HEK293 (cell line): ENCODE data around the gene CPNE1.
A peak's percentile ranks its signal among the peaks of the same experiment; 100 is the strongest.

Source experiments
- CTCF ChIA-PET: fragments of 350-600 bp; formaldehyde crosslinking; extraction: SDS; loops from one replicate; lab custom pipeline; 2021; ENCODE audit warnings: antibody characterized with exemption; lab: Yijun Ruan, JAX
- POLR2A ChIA-PET: fragments of 300-600 bp; formaldehyde crosslinking; extraction: SDS; loops from one replicate; lab custom pipeline; 2020; ENCODE audit warnings: antibody characterized with exemption, inconsistent platforms; lab: Yijun Ruan, JAX
- H3K27ac ChIP-seq: fragments of 200-500 bp; sonication (Bioruptor generic); 2 replicates; pipeline ENCODE4 v1.5.1; 2014; ENCODE audit warnings: low read depth, low read length, control low read depth, inconsistent platforms; ENCODE audit errors: extremely low read depth
- H3K36me3 ChIP-seq, 2 experiments: fragments of 200-500 bp in 1 of 2; sonication (Bioruptor generic) in 1 of 2; 1 replicate in 1 of 2; 2 replicates in 1 of 2; pipeline ENCODE4 v1.5.1; 2014 to 2017; ENCODE audit warnings: inconsistent platforms in 2 of 2, low read length in 2 of 2; ENCODE audit not compliant: control insufficient read depth in 2 of 2, insufficient read depth in 1 of 2
- H3K4me1 ChIP-seq: fragments of 200-500 bp; sonication (Bioruptor generic); 2 replicates; pipeline ENCODE4 v1.5.1; 2014; ENCODE audit warnings: mild to moderate bottlenecking, low read length, inconsistent platforms; ENCODE audit not compliant: control insufficient read depth, insufficient read depth
- H3K4me3 ChIP-seq: 2 replicates; pipeline ENCODE4 v1.5.1; 2011; ENCODE audit warnings: low read depth, mild to moderate bottlenecking, control low read depth, low read length, moderate library complexity
- H3K9me3 ChIP-seq: fragments of 200-500 bp; sonication (Bioruptor generic); 2 replicates; pipeline ENCODE4 v1.5.1; 2014; ENCODE audit warnings: low read depth, low read length, inconsistent platforms; ENCODE audit not compliant: control insufficient read depth, insufficient read depth
- GLIS1 ChIP-seq: fragments of 450-650 bp; formaldehyde crosslinking; IDR thresholded peaks from 2 replicates; pipeline ENCODE4 v1.5.1; 2016; ENCODE audit warnings: missing biosample characterization, missing genetic modification characterization
- GLIS2 ChIP-seq: fragments of 450-650 bp; formaldehyde crosslinking; IDR thresholded peaks from 2 replicates; pipeline ENCODE4 v1.5.1; 2016; ENCODE audit warnings: missing biosample characterization, missing genetic modification characterization
- KLF17 ChIP-seq: fragments of 450-650 bp; formaldehyde crosslinking; IDR thresholded peaks from 2 replicates; pipeline ENCODE4 v1.5.1; 2016; ENCODE audit warnings: missing biosample characterization, missing genetic modification characterization
- PRDM1 ChIP-seq: fragments of 450-650 bp; formaldehyde crosslinking; IDR thresholded peaks from 2 replicates; pipeline ENCODE4; 2016; ENCODE audit warnings: missing biosample characterization, missing genetic modification characterization
- SP7 ChIP-seq: fragments of 450-650 bp; formaldehyde crosslinking; IDR thresholded peaks from 2 replicates; pipeline ENCODE4 v1.5.1; 2016; ENCODE audit warnings: missing biosample characterization, missing genetic modification characterization
- ZBTB20 ChIP-seq: fragments of 450-650 bp; formaldehyde crosslinking; IDR thresholded peaks from 2 replicates; pipeline ENCODE4 v1.5.1; 2016; ENCODE audit warnings: missing biosample characterization, missing genetic modification characterization
- ZBTB44 ChIP-seq: fragments of 450-650 bp; IDR thresholded peaks from 2 replicates; pipeline ENCODE4 v1.5.1; 2018; ENCODE audit warnings: missing biosample characterization, mild to moderate bottlenecking, missing genetic modification characterization
- ZBTB48 ChIP-seq: fragments of 450-650 bp; formaldehyde crosslinking; IDR thresholded peaks from 2 replicates; pipeline ENCODE4 v1.5.1; 2016; ENCODE audit warnings: missing biosample characterization, missing genetic modification characterization
- ZBTB8A ChIP-seq: fragments of 450-650 bp; formaldehyde crosslinking; IDR thresholded peaks from 2 replicates; pipeline ENCODE4 v1.5.1; 2016; ENCODE audit warnings: missing biosample characterization, missing genetic modification characterization
- ZNF112 ChIP-seq: fragments of 450-650 bp; formaldehyde crosslinking; IDR thresholded peaks from 2 replicates; pipeline ENCODE4 v1.5.0; 2017; ENCODE audit warnings: missing biosample characterization, missing genetic modification characterization
- ZNF138 ChIP-seq: fragments of 450-650 bp; formaldehyde crosslinking; IDR thresholded peaks from 2 replicates; pipeline ENCODE4 v1.5.1; 2016; ENCODE audit warnings: missing biosample characterization, missing genetic modification characterization, borderline replicate concordance
- ZNF146 ChIP-seq: fragments of 450-650 bp; formaldehyde crosslinking; IDR thresholded peaks from 2 replicates; pipeline ENCODE4 v1.5.1; 2016; ENCODE audit warnings: missing biosample characterization, missing genetic modification characterization
- ZNF19 ChIP-seq: fragments of 450-650 bp; formaldehyde crosslinking; IDR thresholded peaks from 2 replicates; pipeline ENCODE4; 2016; ENCODE audit warnings: missing biosample characterization, missing genetic modification characterization, low read depth
- ZNF211 ChIP-seq: fragments of 450-650 bp; formaldehyde crosslinking; IDR thresholded peaks from 2 replicates; pipeline ENCODE4 v1.5.1; 2016; ENCODE audit warnings: low read depth, missing biosample characterization, missing genetic modification characterization
- ZNF214 ChIP-seq: fragments of 450-650 bp; formaldehyde crosslinking; IDR thresholded peaks from 2 replicates; pipeline ENCODE4 v1.5.1; 2017; ENCODE audit warnings: missing biosample characterization, mild to moderate bottlenecking, missing genetic modification characterization, borderline replicate concordance
- ZNF239 ChIP-seq: fragments of 450-650 bp; formaldehyde crosslinking; IDR thresholded peaks from 2 replicates; pipeline ENCODE4 v1.5.1; 2016; ENCODE audit warnings: missing biosample characterization, missing genetic modification characterization
- ZNF394 ChIP-seq: fragments of 450-650 bp; formaldehyde crosslinking; IDR thresholded peaks from 2 replicates; pipeline ENCODE4 v1.5.1; 2016; ENCODE audit warnings: missing biosample characterization, missing genetic modification characterization, mild to moderate bottlenecking, moderate library complexity, borderline replicate concordance
- ZNF560 ChIP-seq: fragments of 450-650 bp; formaldehyde crosslinking; IDR thresholded peaks from 2 replicates; pipeline ENCODE4 v1.5.1; 2017; ENCODE audit warnings: missing biosample characterization, missing genetic modification characterization, borderline replicate concordance
- ZNF677 ChIP-seq: fragments of 450-650 bp; IDR thresholded peaks from 2 replicates; pipeline ENCODE4 v1.5.0; 2018; ENCODE audit warnings: missing biosample characterization, mild to moderate bottlenecking, missing genetic modification characterization, moderate library complexity
- TF ChIP-seq, protein P1 (sequence below): fragments of 450-650 bp; formaldehyde crosslinking; optimal IDR thresholded peaks from 2 replicates; pipeline ENCODE3; 2016; ENCODE audit warnings: missing biosample characterization, mild to moderate bottlenecking, missing genetic modification characterization
- TF ChIP-seq, protein P2 (sequence below): sonication (generic); formaldehyde crosslinking; IDR thresholded peaks from 2 replicates; pipeline ENCODE4 v1.8.1; 2022; ENCODE audit warnings: mild to moderate bottlenecking, moderate library complexity, missing genetic modification reagents
- TF ChIP-seq, protein P3 (sequence below): fragments of 450-650 bp; formaldehyde crosslinking; IDR thresholded peaks from 2 replicates; pipeline ENCODE4 v1.5.1; 2016; ENCODE audit warnings: missing biosample characterization, missing genetic modification characterization
- TF ChIP-seq, protein P4 (sequence below): fragments of 450-650 bp; formaldehyde crosslinking; IDR thresholded peaks from 2 replicates; pipeline ENCODE4 v1.5.1; 2017; ENCODE audit warnings: missing biosample characterization, missing genetic modification characterization
- TF ChIP-seq, protein P5 (sequence below): fragments of 450-650 bp; formaldehyde crosslinking; IDR thresholded peaks from 2 replicates; pipeline ENCODE4 v1.5.1; 2016; ENCODE audit warnings: missing biosample characterization, missing genetic modification characterization

CPNE1 gene

DNA sequence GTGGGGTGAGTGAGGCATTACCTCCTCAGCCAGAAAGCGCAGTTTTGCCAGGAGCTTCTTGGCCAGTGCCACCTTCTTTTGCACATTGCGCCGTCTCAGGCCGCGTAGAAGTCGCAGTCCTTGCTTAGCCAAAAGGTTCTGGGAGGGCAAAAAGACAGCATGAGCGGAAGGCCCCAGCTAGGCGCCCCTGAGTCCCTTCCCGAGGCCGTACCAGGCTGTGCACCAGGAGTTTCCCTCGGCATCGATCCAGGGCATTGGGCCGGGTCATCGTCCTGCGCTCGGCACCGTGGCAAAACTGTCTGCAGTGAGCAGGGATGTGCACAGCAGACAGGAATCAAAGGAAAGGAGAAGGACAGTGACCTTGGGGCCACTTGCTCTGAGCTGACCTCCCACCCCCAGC lies 69.2 kb downstream of the CPNE1 start:
- CTCF ChIA-PET: interaction anchor here (1.0 to 1.2 kb wide), 2 partner anchors 25 to 31 kb away, joined by 3 read pairs; no protein-coding TSS in a partner anchor
- TF ChIP-seq, protein P1, sequence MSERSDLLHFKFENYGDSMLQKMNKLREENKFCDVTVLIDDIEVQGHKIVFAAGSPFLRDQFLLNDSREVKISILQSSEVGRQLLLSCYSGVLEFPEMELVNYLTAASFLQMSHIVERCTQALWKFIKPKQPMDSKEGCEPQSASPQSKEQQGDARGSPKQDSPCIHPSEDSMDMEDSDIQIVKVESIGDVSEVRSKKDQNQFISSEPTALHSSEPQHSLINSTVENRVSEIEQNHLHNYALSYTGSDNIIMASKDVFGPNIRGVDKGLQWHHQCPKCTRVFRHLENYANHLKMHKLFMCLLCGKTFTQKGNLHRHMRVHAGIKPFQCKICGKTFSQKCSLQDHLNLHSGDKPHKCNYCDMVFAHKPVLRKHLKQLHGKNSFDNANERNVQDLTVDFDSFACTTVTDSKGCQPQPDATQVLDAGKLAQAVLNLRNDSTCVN (tag by site-specific recombination): no peak
- TF ChIP-seq ZBTB48 (tag by site-specific recombination): no peak
- TF ChIP-seq ZNF112 (tag by site-specific recombination): no peak
- no peak for TF ChIP-seq ZNF19 (tag by site-specific recombination)
- TF ChIP-seq ZNF211: no peak
- no peak for TF ChIP-seq ZNF677 (tag by site-specific recombination)
- no peak for TF ChIP-seq ZNF560 (tag by site-specific recombination)
- no peak overlapping the region for H3K4me3 ChIP-seq
- H3K27ac ChIP-seq: no peak overlapping the region
- H3K4me1 ChIP-seq: no peaks in the 10 kb centered on the region
- no peaks in the 10 kb centered on the region for H3K36me3 ChIP-seq
- no peaks in the 10 kb centered on the region for H3K9me3 ChIP-seq
- POLR2A ChIA-PET: no interaction called here

- POLR2A ChIA-PET: interaction anchor here (0.6 kb wide), 1 partner anchor 635 kb away, joined by 9 read pairs; no protein-coding TSS in a partner anchor
- Histone ChIP-seq H3K9me3 (no peaks in the 10 kb centered on the region), H3K4me3 (no peak overlapping the region), H3K36me3 (no peaks in the 10 kb centered on the region), H3K27ac (no peak overlapping the region), H3K4me1 (no peaks in the 10 kb centered on the region)
- CTCF ChIA-PET: interaction anchor here (0.7 to 1.1 kb wide), 3 partner anchors 16 to 80 kb away, joined by 3 read pairs; no protein-coding TSS in a partner anchor
- no peak for TF ChIP-seq ZNF394 (tag by site-specific recombination)
- TF ChIP-seq, protein P2, sequence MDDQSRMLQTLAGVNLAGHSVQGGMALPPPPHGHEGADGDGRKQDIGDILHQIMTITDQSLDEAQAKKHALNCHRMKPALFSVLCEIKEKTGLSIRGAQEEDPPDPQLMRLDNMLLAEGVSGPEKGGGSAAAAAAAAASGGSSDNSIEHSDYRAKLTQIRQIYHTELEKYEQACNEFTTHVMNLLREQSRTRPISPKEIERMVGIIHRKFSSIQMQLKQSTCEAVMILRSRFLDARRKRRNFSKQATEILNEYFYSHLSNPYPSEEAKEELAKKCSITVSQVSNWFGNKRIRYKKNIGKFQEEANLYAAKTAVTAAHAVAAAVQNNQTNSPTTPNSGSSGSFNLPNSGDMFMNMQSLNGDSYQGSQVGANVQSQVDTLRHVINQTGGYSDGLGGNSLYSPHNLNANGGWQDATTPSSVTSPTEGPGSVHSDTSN (CRISPR knock-in tag): no peak
- TF ChIP-seq ZBTB20 (tag by site-specific recombination): peak; percentile 61; the same call in 1 of the 2 replicates
- TF ChIP-seq GLIS2 (tag by site-specific recombination): no peak
- TF ChIP-seq, protein P3, sequence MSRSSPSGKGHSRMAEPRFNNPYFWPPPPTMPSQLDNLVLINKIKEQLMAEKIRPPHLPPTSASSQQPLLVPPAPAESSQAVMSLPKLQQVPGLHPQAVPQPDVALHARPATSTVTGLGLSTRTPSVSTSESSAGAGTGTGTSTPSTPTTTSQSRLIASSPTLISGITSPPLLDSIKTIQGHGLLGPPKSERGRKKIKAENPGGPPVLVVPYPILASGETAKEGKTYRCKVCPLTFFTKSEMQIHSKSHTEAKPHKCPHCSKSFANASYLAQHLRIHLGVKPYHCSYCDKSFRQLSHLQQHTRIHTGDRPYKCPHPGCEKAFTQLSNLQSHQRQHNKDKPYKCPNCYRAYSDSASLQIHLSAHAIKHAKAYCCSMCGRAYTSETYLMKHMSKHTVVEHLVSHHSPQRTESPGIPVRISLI (tag by site-specific recombination): 0 out of 2 replicates have a peak, but pooled peaks have one; percentile 30
- no peak for TF ChIP-seq ZNF239 (tag by site-specific recombination)
- peak; percentile 85 for TF ChIP-seq GLIS1
- no peak for TF ChIP-seq ZNF146 (tag by site-specific recombination)
- TF ChIP-seq, protein P4, sequence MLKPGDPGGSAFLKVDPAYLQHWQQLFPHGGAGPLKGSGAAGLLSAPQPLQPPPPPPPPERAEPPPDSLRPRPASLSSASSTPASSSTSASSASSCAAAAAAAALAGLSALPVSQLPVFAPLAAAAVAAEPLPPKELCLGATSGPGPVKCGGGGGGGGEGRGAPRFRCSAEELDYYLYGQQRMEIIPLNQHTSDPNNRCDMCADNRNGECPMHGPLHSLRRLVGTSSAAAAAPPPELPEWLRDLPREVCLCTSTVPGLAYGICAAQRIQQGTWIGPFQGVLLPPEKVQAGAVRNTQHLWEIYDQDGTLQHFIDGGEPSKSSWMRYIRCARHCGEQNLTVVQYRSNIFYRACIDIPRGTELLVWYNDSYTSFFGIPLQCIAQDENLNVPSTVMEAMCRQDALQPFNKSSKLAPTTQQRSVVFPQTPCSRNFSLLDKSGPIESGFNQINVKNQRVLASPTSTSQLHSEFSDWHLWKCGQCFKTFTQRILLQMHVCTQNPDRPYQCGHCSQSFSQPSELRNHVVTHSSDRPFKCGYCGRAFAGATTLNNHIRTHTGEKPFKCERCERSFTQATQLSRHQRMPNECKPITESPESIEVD: no peak
- no peak for TF ChIP-seq ZBTB44 (tag by site-specific recombination)
- no peak for TF ChIP-seq KLF17 (tag by site-specific recombination)
- TF ChIP-seq ZNF214 (tag by site-specific recombination): no peak
- no peak for TF ChIP-seq ZBTB8A (tag by site-specific recombination)
- no peak for TF ChIP-seq PRDM1
- TF ChIP-seq SP7 (tag by site-specific recombination): no peak
- no peak for TF ChIP-seq ZNF138 (tag by site-specific recombination)
- TF ChIP-seq, protein P5, sequence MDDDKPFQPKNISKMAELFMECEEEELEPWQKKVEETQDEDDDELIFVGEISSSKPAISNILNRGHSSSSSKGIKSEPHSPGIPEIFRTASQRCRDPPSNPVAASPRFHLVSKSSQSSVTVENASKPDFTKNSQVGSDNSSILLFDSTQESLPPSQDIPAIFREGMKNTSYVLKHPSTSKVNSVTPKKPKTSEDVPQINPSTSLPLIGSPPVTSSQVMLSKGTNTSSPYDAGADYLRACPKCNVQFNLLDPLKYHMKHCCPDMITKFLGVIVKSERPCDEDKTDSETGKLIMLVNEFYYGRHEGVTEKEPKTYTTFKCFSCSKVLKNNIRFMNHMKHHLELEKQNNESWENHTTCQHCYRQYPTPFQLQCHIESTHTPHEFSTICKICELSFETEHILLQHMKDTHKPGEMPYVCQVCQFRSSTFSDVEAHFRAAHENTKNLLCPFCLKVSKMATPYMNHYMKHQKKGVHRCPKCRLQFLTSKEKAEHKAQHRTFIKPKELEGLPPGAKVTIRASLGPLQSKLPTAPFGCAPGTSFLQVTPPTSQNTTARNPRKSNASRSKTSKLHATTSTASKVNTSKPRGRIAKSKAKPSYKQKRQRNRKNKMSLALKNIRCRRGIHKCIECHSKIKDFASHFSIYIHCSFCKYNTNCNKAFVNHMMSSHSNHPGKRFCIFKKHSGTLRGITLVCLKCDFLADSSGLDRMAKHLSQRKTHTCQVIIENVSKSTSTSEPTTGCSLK (tag by site-specific recombination): no peak
Measured at GRCh38 chr20:35592339-35592974, 72.2 kb downstream of the CPNE1 start.
